HG02759 (cell line): ENCODE measurements around the gene BAIAP3.

Source experiments
- ATAC-seq: cut with Tn5 transposase; IDR thresholded peaks from one replicate; pipeline ENCODE4 v1.9.1; 2021; ENCODE audit warnings: mild to moderate bottlenecking, moderate library complexity; ENCODE audit not compliant: unreplicated experiment

Gene BAIAP3

DNA sequence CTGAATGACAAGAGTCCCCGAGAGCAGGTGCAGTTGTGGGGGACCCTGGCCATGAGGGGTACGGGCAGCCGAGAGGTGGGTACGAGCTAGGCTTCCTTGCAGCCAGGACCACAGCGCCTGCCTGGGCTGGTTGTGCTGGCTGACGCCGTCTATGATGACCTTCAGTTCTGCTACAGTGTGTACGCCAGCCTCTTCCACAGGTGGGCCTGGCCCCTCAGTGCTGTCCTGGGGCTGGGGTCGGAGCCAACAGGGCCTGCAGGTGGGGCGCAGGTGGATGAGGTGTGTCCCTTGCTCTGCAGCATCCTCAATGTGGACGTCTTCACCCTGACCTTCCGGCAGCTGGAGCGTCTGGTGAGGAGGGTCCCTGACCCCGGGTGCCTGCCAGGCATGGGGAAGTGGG is 11.1 kb downstream of the BAIAP3 start:
- ATAC-seq: no peak

DNA sequence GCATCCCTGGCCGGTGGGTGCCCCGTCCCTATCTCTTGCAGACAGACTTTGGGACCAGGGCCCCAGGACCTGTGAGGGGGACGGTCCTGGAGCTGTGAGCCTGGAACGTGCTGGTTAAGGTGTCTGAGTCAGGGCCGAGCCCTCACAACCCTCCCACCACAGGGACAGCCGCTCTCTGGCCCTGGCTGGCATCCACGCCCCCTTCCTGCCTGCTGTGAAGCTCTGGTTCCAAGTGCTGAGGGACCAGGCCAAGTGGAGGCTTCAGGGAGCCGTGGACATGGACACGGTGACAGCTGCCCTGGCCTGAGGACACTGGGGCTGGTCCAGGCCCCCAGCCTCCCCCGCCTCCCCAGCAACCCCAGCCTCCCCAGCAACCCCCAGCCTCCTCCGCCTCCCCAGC is 11.6 kb downstream of the BAIAP3 start:
- no peak for ATAC-seq

DNA sequence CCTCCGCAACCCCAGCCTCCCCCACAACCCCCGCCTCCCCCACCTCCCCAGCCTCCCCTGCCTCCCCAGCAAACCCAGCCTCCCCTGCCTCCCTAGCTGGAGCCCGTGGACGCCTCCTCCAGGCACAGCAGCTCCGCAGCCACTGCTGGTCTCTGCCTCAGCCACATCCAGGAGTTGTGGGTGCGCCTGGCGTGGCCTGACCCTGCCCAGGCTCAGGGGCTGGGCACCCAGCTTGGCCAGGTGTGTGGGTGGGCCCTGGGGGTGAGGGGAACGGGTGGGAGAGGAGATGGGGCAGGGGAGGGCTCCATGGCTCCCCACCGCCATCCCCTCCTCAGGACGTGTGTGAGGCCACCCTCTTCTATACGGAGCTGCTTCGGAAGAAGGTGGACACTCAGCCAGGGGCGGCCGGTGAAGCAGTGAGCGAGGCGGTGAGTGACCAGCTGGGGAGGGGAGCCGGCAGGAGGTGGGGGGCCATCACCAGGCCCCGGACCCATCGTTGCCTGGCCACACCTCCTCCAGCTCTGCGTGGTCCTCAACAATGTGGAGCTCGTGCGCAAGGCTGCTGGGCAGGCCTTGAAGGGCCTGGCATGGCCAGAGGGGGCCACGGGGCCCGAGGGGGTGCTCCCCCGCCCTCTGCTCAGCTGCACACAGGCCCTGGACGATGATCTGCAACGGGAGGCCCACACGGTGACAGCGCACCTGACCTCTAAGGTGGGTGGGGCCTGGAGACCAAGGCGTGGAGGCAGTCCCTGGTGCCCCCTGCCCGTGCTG is 12.4 kb downstream of the BAIAP3 start:
- no peak for ATAC-seq

DNA sequence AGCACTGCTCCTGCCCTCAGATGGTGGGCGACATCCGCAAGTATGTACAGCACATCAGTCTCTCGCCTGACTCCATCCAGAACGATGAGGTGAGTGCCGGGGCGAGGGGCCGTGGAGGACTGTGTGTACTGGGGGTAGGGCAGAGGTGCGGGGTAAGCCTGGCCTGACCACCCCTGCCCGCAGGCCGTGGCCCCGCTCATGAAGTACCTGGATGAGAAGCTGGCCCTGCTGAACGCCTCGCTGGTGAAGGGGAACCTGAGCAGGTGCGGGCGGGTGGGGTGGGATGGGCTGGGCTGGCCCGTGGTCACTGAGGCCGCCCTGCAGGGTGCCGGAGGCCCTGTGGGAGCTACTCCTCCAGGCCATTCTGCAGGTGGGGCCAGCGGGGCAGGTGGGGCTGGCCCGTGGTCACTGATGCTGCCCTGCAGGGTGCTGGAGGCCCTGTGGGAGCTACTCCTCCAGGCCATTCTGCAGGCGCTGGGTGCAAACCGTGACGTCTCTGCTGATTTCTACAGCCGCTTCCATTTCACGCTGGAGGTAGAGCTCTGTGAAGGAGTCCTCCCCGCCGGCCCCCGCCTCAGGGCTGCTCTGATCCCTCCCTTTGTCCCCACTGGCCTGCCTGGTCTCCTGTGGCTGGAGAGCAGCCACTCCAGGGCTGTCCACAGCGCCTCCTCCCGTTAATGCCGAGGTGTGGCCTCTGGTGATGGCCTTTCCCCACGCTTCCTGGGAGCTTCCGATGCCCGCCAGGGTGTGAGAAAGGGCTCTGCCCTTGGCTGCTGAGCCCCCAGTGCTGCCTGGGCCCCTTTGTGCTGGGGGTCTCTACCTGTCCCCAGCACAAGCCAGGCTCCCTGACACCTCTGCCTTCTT is 13.2 kb downstream of the BAIAP3 start:
- no peak for ATAC-seq

DNA sequence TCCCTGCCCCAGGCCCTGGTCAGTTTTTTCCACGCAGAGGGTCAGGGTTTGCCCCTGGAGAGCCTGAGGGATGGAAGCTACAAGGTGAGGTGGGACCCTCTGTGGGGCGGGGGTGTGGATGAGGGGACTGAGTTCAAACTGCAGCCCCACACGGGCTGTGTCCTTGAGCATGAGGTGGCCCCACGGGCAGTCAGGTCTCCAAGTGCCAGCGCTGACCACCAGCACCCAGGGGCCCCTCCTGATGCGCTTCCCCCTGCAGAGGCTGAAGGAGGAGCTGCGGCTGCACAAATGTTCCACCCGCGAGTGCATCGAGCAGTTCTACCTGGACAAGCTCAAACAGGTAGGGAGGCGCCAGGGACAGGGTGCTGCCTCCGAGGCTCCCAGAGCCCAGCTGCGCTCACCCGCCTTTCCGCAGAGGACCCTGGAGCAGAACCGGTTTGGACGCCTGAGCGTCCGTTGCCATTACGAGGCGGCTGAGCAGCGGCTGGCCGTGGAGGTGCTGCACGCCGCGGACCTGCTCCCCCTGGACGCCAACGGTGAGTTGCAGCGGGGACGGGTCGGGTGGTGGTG is 13.9 kb downstream of the BAIAP3 start:
- no peak for ATAC-seq

DNA sequence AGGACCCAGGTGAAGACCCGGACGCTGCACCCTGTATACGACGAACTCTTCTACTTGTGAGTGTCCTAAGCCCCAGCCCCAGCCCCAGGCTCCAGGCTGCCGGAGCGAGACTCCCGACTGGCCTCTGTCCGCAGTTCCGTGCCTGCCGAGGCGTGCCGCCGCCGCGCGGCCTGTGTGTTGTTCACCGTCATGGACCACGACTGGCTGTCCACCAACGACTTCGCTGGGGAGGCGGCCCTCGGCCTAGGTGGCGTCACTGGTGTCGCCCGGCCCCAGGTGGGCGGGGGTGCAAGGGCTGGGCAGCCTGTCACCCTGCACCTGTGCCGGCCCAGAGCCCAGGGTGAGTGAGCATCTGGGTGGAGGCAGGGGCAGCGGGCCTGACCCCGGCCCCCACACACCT is 14.5 kb downstream of the BAIAP3 start:
- no peak for ATAC-seq

DNA sequence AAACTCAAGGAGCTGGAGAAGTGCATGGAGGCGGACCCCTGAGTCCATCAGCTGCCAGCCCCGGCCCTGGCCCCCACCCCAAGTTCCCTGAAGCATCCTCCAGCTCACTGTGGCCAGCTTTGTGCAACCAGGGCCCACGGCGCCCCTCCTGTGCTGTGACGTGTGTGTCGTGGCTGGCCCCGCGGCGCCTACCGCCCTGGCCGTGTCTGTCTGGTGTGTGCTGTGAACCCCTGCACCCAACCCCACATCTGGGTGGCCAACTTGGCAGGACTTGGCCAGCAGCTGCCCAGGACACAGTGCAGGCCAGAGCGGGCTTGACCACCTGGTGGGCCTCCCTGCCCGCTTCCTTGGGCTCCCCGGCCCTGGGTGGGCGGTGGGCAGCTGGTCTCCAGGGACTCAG is 15.0 kb downstream of the BAIAP3 start:
- ATAC-seq: no peak

DNA sequence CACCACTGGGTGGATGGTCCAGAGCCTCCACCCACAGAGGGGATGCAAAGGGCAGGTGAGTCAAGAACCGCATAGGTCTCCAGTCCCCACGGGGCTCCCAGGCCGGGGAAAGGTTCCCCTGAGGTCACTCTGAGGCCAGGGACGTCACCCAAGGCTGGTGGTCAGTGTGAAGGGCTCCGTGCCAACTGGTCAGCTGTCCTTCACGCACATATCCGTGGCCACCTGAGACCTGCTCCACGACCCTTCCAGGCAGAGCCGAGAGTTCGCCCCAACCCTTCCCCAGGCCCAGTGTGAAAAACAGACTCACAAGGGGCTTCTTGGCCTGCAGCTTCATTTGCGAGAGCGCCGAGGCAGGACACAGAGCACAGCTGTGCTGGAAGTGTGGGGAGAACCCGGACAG is 15.5 kb downstream of the BAIAP3 start:
- no peak for ATAC-seq

DNA sequence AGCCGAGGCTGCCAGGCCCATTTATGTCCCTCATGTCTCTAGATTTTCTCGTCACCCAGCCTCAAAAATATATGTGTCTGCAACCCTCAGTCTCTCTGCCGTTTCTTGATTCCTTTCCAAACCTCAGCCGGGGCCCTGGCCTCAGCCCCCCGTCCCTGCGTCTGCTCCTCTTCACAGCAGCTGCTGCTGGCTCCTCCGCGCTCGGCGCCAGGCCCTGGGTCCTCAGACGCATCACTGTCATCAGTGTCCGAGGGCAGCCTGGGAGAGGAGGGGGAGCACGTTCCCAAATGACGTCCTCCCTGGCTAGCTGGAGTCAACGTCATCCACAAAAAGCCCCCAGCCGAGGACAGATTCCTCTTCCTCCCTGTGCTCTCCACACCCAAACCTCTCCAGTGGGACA is 15.9 kb downstream of the BAIAP3 start:
- no peak for ATAC-seq

DNA sequence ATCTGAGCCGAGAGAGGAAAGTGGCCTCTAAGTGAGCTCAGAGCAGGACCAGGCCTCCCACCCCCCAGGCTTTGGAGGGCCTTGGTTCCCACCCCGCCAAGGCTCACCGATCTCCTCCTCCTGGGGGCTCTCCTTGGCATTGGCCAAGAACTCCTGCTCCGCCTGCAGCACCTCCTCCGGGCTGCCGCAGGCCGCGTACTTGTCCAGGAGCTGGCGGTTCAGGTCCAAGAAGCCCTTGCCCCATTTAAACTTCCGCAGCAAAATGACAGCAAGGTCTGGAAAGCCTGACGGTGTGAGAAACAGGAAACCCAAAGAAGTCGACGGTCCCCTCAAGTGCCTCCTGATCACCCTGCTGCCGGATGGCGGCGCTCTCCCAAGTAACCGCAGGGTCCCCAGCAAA is 16.5 kb downstream of the BAIAP3 start:
- no peak for ATAC-seq

DNA sequence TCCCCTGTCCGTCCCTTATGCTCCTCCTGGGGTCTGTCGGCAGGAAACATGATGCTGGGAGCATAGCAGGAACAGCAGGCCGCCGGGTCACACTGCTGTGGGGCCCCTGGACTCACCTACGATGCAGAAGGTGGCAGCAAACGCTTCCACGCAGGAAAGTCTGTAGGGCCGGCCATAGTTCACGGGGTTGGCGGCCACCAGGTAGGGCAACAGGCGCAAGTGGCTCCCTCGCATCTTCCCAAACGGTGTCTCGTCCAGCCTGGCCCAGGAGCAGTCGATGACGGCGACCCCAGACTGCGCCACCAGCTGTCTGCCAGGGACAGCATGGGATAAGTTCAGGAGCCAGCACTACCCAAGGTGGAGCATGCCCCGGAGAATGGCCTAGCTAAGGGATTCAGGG is 17.2 kb downstream of the BAIAP3 start:
- no peak for ATAC-seq

DNA sequence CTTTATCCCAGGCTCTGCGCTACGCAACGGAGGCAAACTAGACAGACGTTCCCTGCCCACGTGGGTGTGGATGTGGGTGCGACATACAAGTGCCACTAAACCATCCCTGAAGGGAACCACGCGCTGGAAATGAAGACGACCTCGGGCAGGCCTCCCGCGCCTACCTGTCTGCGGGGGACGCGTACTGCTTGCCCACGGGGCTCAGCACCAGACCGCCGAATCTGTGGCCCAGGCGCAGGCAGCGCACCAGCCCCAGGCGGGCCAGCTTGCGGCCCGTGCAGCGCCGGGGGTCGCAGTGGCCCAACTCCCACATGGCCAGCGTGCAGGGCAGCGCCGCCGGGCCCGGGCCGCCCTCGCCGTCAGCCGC is 17.8 kb downstream of the BAIAP3 start:
- peak; percentile 25 for ATAC-seq

DNA sequence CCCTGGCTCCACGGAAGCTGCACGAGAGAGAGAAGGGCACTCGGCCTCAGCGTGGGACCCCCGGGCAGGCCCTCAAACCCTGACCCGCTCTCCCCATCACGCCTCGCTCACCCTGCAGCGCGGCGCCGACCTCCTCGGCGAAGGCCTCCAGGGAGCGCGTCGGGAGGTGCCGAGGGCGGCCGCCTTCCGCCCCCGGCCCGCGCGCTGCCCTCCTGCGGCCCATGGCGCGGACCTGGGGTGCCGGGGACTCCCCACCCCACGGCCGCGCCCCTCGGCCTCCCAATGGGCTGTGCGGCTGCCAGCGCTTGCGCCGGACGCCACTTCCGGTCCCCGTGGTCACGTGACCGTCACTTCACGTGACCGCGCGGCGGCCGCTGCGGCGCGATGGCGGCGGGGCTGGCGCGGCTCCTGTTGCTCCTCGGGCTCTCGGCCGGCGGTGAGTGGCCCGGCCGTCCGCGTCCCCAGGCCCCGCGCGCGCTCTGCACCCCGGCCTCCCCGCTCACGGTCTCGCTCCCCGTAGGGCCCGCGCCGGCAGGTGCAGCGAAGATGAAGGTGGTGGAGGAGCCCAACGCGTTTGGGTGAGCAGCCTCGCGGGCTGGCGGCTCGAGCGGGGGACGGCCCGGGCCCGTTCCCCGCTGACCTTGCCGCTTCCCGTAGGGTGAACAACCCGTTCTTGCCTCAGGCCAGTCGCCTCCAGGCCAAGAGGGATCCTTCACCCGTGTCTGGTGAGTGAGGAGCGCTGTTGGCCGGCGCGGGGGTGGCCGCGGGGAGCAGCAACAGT is 18.3 kb downstream of the BAIAP3 start, which contains the start of the genes GNPTG and TSR3:
Gene GNPTG (plus strand): TSS at position 350 of the 781 bp plus-strand sequence. CDS start 35 bp downstream, at position 385.
Gene TSR3 (minus strand): TSS at position 297 of the 781 bp plus-strand sequence. CDS start 74 bp downstream, at position 223.
- ATAC-seq: peak; percentile 86

DNA sequence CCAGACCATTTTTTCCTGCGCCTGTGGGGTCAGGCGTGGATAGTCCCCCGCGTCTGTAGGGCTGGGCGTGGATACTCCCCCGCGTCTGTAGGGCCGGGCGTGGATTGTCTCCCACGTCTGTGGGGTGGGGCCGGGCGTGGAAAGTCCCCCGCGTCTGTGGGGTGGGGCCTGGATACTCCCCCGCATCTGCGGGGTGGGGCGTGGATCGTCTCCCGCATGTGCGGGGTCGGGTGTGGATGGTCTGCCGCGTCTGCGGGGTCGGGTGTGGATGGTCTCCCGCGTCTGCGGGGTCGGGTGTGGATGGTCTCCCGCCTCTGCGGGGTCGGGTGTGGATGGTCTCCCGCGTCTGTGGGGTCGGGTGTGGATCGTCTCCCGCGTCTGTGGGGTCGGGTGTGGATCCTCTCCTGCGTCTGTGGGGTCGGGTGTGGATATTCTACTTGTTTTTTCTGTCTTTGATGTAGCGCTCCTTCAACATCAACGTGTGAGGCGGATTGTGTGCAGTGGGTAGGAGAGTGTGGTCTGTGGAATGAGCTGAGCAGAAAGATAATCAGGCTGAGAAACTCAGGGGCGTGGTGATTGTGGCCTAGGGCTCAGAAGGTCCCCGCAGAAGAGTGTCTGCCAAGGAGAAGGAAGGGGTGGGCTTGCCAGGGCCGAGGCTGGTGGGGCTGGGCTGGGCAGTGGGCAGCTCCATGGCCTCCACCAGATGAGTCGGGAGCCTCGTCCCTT is 21.5 kb downstream of the BAIAP3 start:
- no peak for ATAC-seq

DNA sequence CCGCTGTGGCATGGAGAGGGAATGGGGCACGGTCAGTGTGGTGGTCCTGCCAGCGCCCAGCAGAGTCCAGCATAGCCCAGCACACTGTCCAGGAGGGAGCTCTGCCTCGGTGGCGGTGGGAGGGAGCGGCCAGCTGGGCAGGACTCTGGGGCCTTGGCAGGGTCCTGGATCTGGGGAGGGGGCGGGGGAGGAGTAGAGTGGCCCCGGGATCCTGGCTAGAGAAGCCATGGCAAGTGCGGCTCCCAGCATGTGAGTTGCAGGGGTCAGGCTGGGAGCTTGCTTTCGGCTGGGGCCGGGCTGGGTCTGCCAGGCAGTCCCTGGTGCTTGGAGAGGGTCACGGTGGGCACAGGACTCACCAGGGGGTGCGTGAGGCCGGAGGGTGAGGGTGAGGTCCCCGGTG is 22.1 kb downstream of the BAIAP3 start:
- no peak for ATAC-seq

DNA sequence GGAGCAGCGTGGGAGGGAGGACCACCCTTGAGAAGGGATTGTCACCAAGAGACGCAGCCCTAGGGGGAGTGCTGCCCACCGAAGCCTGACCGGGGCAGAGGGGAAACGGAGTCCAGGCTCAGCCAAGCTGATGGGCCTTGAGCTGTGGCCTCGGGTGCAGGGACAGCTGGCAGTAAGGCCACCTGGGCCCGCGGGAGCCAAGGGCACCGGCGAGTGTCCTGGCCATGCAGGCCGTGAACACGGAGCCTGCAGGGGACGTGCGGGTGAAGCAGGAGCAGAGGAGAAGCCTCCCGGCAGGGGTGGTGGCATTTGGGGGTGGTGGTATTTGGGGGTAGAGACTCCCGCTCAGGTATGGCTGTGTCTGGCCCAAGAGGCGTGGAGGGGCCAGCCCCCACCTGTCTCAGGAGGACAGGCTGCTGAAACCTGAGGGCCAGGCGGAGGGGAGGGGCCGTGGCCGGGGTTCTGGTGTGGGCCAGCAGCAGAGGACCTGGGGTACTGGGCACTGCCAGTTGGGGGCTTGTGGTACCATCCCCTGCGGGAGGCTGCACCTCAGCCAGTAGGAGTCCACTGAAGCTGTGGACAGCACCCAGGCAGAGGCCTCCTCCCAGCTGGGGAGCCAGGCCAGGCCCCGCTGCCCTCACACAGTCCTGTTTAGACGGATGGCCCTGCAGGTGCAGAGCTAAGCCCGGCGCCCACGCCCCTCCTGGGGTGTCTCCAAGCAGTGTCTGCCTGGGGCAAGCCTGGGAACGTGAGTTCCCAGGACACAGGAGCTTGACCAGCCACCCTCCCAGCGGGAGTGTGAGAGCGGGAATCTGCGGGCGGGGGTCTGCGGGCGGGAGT is 22.8 kb downstream of the BAIAP3 start:
- ATAC-seq: no peak

DNA sequence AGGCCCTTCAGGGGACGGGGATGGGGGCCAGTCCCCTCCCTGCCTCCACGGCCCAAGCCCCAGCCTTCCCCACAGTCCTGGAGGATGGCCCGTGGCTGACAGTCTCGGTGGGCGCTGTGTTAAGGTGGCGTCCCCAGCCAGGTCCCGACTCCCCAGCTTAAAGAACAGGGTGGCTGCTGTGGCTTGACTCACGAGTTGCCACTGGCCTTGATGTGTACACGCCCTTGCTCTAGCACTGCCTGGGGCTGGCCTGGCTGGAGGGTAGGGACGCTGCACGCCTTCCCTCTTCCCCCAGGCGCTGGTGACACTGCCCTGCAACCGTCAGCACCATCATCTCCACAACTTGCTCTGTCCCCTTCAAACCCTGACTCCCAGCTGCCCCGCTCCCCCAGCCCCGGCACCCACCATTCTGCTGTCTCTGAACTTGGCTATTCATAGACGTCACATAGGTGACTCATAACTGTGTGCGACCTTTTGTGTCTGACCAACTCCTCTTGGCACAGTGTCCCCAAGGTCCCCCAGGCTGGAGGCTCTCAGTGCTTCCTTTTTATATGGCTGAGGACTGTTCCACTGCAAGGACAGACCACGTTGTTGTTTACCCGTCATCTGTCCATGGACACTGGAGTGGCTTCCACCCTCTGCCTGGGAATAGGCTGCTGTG is 24.6 kb downstream of the BAIAP3 start:
- no peak for ATAC-seq

DNA sequence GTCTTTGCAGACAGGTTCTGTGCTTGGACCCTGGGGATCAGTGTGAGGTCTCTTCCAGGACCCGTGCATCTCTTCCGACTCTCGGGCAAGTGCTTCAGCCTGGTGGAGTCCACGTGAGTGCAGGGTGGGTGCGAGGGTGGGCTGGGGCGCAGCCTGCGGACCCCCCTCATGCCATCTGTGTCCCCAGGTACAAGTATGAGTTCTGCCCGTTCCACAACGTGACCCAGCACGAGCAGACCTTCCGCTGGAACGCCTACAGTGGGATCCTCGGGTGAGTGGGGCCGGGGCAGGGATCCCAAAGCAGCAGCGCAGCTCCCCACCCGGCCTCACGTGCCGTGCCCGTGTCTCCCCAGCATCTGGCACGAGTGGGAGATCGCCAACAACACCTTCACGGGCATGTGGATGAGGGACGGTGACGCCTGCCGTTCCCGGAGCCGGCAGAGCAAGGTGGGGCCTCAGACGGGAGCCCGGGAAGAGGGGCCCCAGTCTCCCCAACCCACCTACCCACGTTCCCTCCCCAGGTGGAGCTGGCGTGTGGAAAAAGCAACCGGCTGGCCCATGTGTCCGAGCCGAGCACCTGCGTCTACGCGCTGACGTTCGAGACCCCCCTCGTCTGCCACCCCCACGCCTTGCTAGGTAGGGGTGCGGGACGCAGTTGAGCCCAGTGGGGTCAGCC is 28.4 kb downstream of the BAIAP3 start:
- no peak for ATAC-seq
